A673 (cell line): ENCODE measurements around the gene LHPP. TPM values are rescaled to one million over a fixed set of nuclear protein-coding genes. Genes with fewer than 3 reads are reported as not detected.

ENCODE experiments used
- BruUV-seq: library from RNA; stranded (reverse); fragments of 400-500 nt; replicated peaks from 2 replicates; lab custom pipeline; 2021; lab: Mats Ljungman, UMichigan
- CTCF ChIA-PET: fragments of 300-600 bp; sonication (Branson Sonifier 250); formaldehyde crosslinking; loops from one replicate; lab custom pipeline; 2022; ENCODE audit warnings: antibody characterized with exemption; lab: Charles Lee
- POLR2A ChIA-PET: fragments of 300-600 bp; sonication (Branson Sonifier 250); formaldehyde crosslinking; loops from one replicate; lab custom pipeline; 2022; ENCODE audit warnings: antibody characterized with exemption; ENCODE audit not compliant: low non-redundant PET; lab: Charles Lee
- DNase-seq: peaks from one replicate; pipeline ENCODE4 v3.0.0-alpha.2; 2015; ENCODE audit warnings: low spot score
- H3K27ac ChIP-seq: fragments of 200-600 bp; sonication (generic); 2 replicates; pipeline ENCODE4 v1.5.1; 2016; ENCODE audit warnings: mixed run types, low read depth, mild to moderate bottlenecking, mixed read lengths, antibody characterized with exemption, low read length; ENCODE audit not compliant: poor library complexity, severe bottlenecking
- H3K27me3 ChIP-seq: fragments of 200-600 bp; sonication (generic); replicated peaks from 2 replicates; pipeline ENCODE4 v1.6.1; 2017; ENCODE audit warnings: mixed run types, low read depth, mild to moderate bottlenecking, mixed read lengths, antibody characterized with exemption, low read length; ENCODE audit not compliant: insufficient read depth, poor library complexity
- H3K36me3 ChIP-seq: fragments of 200-600 bp; sonication (generic); 2 replicates; pipeline ENCODE4 v1.6.1; 2016; ENCODE audit warnings: mixed run types, mild to moderate bottlenecking, mixed read lengths, antibody characterized with exemption, low read length; ENCODE audit not compliant: insufficient read depth, poor library complexity, severe bottlenecking
- H3K4me1 ChIP-seq: fragments of 200-600 bp; sonication (generic); 2 replicates; pipeline ENCODE4 v1.6.1; 2017; ENCODE audit warnings: mixed run types, mild to moderate bottlenecking, mixed read lengths, antibody characterized with exemption, low read length; ENCODE audit not compliant: insufficient read depth, poor library complexity, severe bottlenecking
- H3K4me3 ChIP-seq: fragments of 200-600 bp; sonication (generic); 2 replicates; pipeline ENCODE4 v1.5.1; 2016; ENCODE audit warnings: low read depth, mixed run types, mild to moderate bottlenecking, mixed read lengths, low read length; ENCODE audit not compliant: poor library complexity, severe bottlenecking
- H3K9me3 ChIP-seq: fragments of 200-600 bp; sonication (generic); 2 replicates; pipeline ENCODE4 v1.6.1; 2016; ENCODE audit warnings: mixed run types, low read depth, mild to moderate bottlenecking, mixed read lengths, antibody characterized with exemption, low read length; ENCODE audit not compliant: poor library complexity, severe bottlenecking
- EZH2 ChIP-seq: fragments of 200-600 bp; sonication (generic); IDR thresholded peaks from 2 replicates; pipeline ENCODE4 v1.6.1; 2017; ENCODE audit warnings: borderline replicate concordance, low read depth, mild to moderate bottlenecking, mixed read lengths, antibody characterized with exemption, low read length; ENCODE audit not compliant: poor library complexity, severe bottlenecking
- intact Hi-C: fragments of 100-400 bp; cut with micrococcal nuclease; formaldehyde crosslinking; loops from one replicate; pipeline ENCODE4 v1.10.0; 2022; ENCODE audit not compliant: unreplicated experiment
- total RNA-seq: library from RNA; stranded (reverse); gene quantifications from 2 replicates; pipeline ENCODE4 v1.2.3, GENCODE V29; 2021
- TF ChIP-seq, protein P1 (sequence below): fragments of 300-800, 200-600 bp; sonication (generic); conservative IDR thresholded peaks from 2 replicates; pipeline ENCODE4 v1.5.1; 2017; ENCODE audit warnings: low read depth, mild to moderate bottlenecking, antibody characterized with exemption, low read length, moderate library complexity, mixed read lengths

The LHPP gene
- total RNA-seq, 1 experiment from 2014 or later = 2.3 TPM

DNA sequence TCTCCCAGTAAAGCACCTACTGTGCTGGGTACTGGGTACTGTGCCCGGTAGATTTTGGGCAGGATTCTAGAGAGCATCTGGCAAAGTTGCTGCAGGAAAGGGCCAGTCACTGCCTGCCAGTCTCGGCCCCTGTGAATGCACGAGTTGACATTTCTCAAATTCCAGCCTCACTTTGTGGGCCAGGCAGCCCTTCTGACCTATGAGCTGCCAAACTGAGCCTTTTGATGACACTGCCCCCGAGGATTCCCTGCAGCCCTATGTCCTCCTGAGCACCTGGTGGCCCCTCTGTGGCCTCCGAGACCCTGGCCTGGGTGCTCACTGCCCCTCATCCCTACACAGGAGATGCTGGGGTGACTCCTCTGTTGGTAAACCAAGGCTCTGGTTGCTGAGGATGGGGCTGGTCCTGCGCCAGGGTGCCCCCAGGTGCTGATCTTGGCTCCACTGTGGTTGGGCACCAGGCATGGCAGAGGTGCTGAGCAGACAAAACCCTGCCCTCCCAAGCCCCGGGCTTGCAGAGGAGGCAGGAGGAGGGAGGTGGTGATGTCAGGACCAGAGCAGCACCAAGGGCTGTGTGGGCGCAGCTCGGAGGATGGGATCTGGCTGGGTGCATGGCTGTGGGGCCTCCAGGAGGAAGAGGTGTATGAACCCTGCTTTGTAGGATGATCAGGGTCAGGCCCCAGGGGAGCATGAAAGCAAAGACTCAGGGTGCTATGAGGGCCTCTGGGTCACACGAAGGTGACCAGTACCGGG is 16.2 kb downstream of the LHPP start:
- CTCF ChIA-PET = no interaction called here
- peaks cover 7% of the 10 kb centered on the region for H3K4me1 ChIP-seq
- no peak overlapping the region for H3K27ac ChIP-seq
- H3K9me3 ChIP-seq = no peaks in the 10 kb centered on the region
- no peak overlapping the region for H3K4me3 ChIP-seq
- H3K27me3 ChIP-seq = no peaks in the 10 kb centered on the region
- DNase-seq = no peak
- no TSS peak for BruUV-seq
- POLR2A ChIA-PET = no interaction called here
- no peak for TF ChIP-seq EZH2
- intact Hi-C loops = no loop called here
- H3K36me3 ChIP-seq = no peaks in the 10 kb centered on the region

DNA sequence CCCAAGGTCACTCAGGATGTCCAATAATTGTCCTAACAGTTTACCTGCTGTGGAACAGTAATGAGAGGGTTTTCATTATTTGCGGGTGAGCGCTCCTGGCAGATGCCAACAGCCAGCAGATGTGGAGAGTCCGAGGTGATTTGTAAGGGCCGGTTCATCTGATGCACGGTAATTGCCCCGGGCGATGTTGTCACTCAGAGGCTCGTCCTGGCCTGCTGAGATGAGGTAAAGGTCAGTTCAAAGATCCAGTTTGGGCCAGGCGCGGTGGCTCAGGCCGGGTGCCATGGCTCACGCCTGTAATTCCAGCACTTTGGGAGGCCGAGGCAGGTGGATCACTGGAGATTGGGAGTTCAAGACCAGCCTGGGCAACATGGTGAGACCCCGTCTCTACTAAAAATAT is 16.9 kb downstream of the LHPP start:
- H3K9me3 ChIP-seq = no peaks in the 10 kb centered on the region
- BruUV-seq = no TSS peak

DNA sequence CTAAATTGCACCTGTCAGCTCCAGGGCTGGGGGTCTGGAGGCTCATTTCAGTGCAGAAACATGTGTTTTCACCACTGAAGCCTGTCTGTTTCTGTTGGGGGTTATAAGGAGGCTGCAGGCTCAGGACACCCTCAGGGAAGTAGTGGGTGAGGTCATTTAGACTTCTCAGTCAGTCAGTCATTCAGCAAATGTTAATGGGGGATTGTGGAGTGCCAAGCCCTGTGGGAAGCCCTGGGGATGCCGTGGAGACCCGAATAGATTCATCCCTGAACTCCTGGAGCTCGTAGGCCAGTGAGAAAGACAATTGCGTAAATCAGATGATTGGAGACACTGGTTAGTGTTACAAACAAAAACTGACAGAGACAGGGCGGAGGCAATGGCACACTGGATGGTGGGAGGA is 19.2 kb downstream of the LHPP start:
- Histone ChIP-seq H3K36me3 (no peaks in the 10 kb centered on the region), H3K4me1 (peaks cover 7% of the 10 kb centered on the region), H3K4me3 (no peak overlapping the region), H3K27ac (no peak overlapping the region), H3K9me3 (no peaks in the 10 kb centered on the region), H3K27me3 (no peaks in the 10 kb centered on the region)
- TF ChIP-seq, protein P1, sequence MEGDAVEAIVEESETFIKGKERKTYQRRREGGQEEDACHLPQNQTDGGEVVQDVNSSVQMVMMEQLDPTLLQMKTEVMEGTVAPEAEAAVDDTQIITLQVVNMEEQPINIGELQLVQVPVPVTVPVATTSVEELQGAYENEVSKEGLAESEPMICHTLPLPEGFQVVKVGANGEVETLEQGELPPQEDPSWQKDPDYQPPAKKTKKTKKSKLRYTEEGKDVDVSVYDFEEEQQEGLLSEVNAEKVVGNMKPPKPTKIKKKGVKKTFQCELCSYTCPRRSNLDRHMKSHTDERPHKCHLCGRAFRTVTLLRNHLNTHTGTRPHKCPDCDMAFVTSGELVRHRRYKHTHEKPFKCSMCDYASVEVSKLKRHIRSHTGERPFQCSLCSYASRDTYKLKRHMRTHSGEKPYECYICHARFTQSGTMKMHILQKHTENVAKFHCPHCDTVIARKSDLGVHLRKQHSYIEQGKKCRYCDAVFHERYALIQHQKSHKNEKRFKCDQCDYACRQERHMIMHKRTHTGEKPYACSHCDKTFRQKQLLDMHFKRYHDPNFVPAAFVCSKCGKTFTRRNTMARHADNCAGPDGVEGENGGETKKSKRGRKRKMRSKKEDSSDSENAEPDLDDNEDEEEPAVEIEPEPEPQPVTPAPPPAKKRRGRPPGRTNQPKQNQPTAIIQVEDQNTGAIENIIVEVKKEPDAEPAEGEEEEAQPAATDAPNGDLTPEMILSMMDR = no peak
- no peak for TF ChIP-seq EZH2
- no peak for DNase-seq
- ChIA-PET CTCF (no interaction called here), POLR2A (no interaction called here)
- BruUV-seq = no TSS peak
- intact Hi-C loops = no loop called here

More for the DNA sequence above, 16.9 kb downstream of the LHPP start:
- POLR2A ChIA-PET = no interaction called here
- Histone ChIP-seq H3K4me3 (no peak overlapping the region), H3K4me1 (peaks cover 7% of the 10 kb centered on the region), H3K27ac (no peak overlapping the region), H3K27me3 (no peaks in the 10 kb centered on the region), H3K36me3 (no peaks in the 10 kb centered on the region)
- CTCF ChIA-PET = no interaction called here
- intact Hi-C loops = no loop called here
- TF ChIP-seq, protein P1 = no peak
- no peak for TF ChIP-seq EZH2
- no peak for DNase-seq
